Activated CD8-positive, alpha-beta T cell treated with anti-CD3 and anti-CD28 coated beads for 36 hours (primary cell): Measurements from ENCODE around the gene KRTAP20-4. TPM values are rescaled to one million over a fixed set of nuclear protein-coding genes. Genes with fewer than 3 reads are reported as not detected.

Source experiments
- ATAC-seq: fragments of 200-7000 bp; cut with Tn5 transposase; one replicate; pipeline ENCODE4 v1.10.0; 2021; ENCODE audit warnings: mild to moderate bottlenecking, moderate library complexity
- CTCF ChIA-PET: fragments of 350-600 bp; sonication (Branson Sonifier 250); formaldehyde crosslinking; loops from one replicate; lab custom pipeline; 2021; ENCODE audit warnings: antibody characterized with exemption; lab: Charles Lee
- POLR2A ChIA-PET: fragments of 350-600 bp; sonication (Branson Sonifier 250); formaldehyde crosslinking; loops from one replicate; lab custom pipeline; 2021; ENCODE audit warnings: antibody characterized with exemption; lab: Charles Lee
- DNase-seq: peaks from one replicate; pipeline ENCODE4 v3.0.0-alpha.2; 2020
- H3K27ac Mint-ChIP-seq: one replicate; pipeline ENCODE4 v1.8.0; 2021; ENCODE audit warnings: mild to moderate bottlenecking, mixed read lengths
- H3K27me3 Mint-ChIP-seq: one replicate; pipeline ENCODE4 v1.8.0; 2021; ENCODE audit warnings: mixed read lengths
- H3K36me3 Mint-ChIP-seq: one replicate; pipeline ENCODE4 v1.8.0; 2021; ENCODE audit warnings: low read depth, mixed read lengths
- H3K4me1 Mint-ChIP-seq: one replicate; pipeline ENCODE4 v1.8.0; 2021; ENCODE audit warnings: low read depth, mixed read lengths
- H3K4me3 Mint-ChIP-seq: one replicate; pipeline ENCODE4 v1.8.0; 2021; ENCODE audit warnings: mild to moderate bottlenecking, moderate library complexity, mixed read lengths
- H3K9me3 Mint-ChIP-seq: one replicate; pipeline ENCODE4 v1.8.0; 2021; ENCODE audit warnings: mixed read lengths
- CTCF ChIP-seq: fragments of 200-600 bp; IDR thresholded peaks from one replicate; pipeline ENCODE4 v1.8.0; 2022; ENCODE audit warnings: antibody characterized with exemption, mild to moderate bottlenecking
- intact Hi-C: fragments of 100-400 bp; cut with micrococcal nuclease; formaldehyde crosslinking; loops from one replicate; pipeline ENCODE4 v1.10.0; 2022
- total RNA-seq, 2 experiments: library from RNA; stranded (reverse); gene quantifications; one replicate each; pipeline ENCODE4 v1.2.3, GENCODE V29; 2021

Gene KRTAP20-4
- not detected for total RNA-seq

GRCh38 chr21:30620522-30620921 is at the start of gene KRTAP20-4:
KRTAP20-4 (plus strand) TSS chr21:30620627.
- no peak for ATAC-seq
- POLR2A ChIA-PET, result no interaction called here
- H3K27me3 Mint-ChIP-seq, result no peaks in the 10 kb centered on the region

DNA sequence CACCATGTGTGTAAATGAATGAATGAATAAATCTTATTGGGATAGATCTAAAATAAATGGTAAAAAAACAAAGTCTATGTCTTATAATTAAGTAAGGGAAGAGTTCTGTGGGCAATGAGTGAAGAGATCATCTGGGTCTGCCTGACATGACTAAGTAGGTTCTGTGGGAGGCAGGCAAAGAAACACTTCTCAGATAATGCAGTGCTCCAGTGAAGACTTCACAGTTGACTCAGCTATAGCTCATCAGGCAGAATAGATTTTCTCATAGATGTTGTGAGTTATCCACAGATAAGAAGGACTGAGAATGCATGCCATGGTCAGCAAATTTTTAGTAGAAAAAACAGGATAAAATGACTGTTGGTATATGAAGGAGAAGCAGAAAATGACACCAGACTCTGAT is 42.7 kb upstream of the KRTAP20-4 start:
- Mint-ChIP-seq H3K27ac (no peak overlapping the region), H3K9me3 (no peaks in the 10 kb centered on the region), H3K36me3 (no peaks in the 10 kb centered on the region), H3K4me3 (no peak overlapping the region), H3K4me1 (no peaks in the 10 kb centered on the region), H3K27me3 (no peaks in the 10 kb centered on the region)
- intact Hi-C loops, result no loop called here
- POLR2A ChIA-PET, result no interaction called here
- no peak for ATAC-seq
- DNase-seq, result no peak
- CTCF ChIA-PET, result no interaction called here
- no peak for TF ChIP-seq CTCF

More at GRCh38 chr21:30620522-30620921, at the start of gene KRTAP20-4:
- CTCF ChIA-PET, result interaction anchor here (1.1 kb wide), 1 partner anchor 15 kb away, joined by 3 read pairs; no protein-coding TSS in a partner anchor
- intact Hi-C loops, result no loop called here
- Mint-ChIP-seq H3K4me1 (no peaks in the 10 kb centered on the region), H3K9me3 (no peaks in the 10 kb centered on the region), H3K27ac (no peak within 1 kb of the TSS), H3K4me3 (no peak within 1 kb of the TSS), H3K36me3 (no peaks in the 10 kb centered on the region)
- DNase-seq, result no peak
- no peak for TF ChIP-seq CTCF

DNA sequence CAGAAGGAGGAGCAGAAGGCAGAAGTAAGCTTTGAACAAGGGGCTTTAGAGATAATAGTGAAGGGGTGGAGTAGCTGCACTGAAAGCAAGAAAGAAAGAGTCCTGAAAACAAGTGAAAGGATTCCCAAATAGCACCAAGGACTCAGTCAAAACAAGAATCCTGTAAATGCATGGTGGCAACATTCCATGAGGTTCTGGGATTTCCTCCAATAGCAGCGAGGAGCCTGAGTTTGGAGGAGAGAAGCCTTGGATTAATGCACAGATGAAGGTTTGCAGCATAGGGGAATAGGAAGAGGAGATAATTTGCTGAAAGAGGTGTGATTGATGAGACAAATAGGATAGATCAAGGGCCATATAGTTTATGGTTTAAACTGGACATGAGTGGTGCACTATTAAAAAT is 41.1 kb upstream of the KRTAP20-4 start:
- H3K4me1 Mint-ChIP-seq, result no peaks in the 10 kb centered on the region
- H3K36me3 Mint-ChIP-seq, result no peaks in the 10 kb centered on the region
- TF ChIP-seq CTCF, result no peak
- H3K9me3 Mint-ChIP-seq, result no peaks in the 10 kb centered on the region
- ATAC-seq, result no peak
- ChIA-PET CTCF (interaction anchor here (0.6 kb wide), 1 partner anchor 75 kb away, joined by 3 read pairs; no protein-coding TSS in a partner anchor), POLR2A (no interaction called here)
- intact Hi-C loops, result no loop called here
- DNase-seq, result no peak
- no peak overlapping the region for H3K4me3 Mint-ChIP-seq
- H3K27ac Mint-ChIP-seq, result no peak overlapping the region
- no peaks in the 10 kb centered on the region for H3K27me3 Mint-ChIP-seq

GRCh38 chr21:30580132-30580531 is 40.3 kb upstream of the KRTAP20-4 start:
- ChIA-PET POLR2A (no interaction called here), CTCF (no interaction called here)
- DNase-seq, result no peak
- no peak for TF ChIP-seq CTCF
- Mint-ChIP-seq H3K27me3 (no peaks in the 10 kb centered on the region), H3K36me3 (no peaks in the 10 kb centered on the region), H3K4me3 (no peak overlapping the region), H3K27ac (no peak overlapping the region), H3K4me1 (no peaks in the 10 kb centered on the region), H3K9me3 (no peaks in the 10 kb centered on the region)
- intact Hi-C loops, result no loop called here
- no peak for ATAC-seq

GRCh38 chr21:30582870-30583269 is 37.6 kb upstream of the KRTAP20-4 start:
- ChIA-PET CTCF (no interaction called here), POLR2A (no interaction called here)
- Mint-ChIP-seq H3K27ac (no peak overlapping the region), H3K4me3 (no peak overlapping the region), H3K36me3 (no peaks in the 10 kb centered on the region), H3K27me3 (no peaks in the 10 kb centered on the region), H3K9me3 (no peaks in the 10 kb centered on the region), H3K4me1 (no peaks in the 10 kb centered on the region)
- intact Hi-C loops, result no loop called here
- TF ChIP-seq CTCF, result no peak
- ATAC-seq, result no peak
- DNase-seq, result no peak
